Measurements from ENCODE around the gene GALNT18.

GALNT18 gene

GRCh38 chr11:11441091-11441490, 180.7 kb downstream of the GALNT18 start:
- H3K36me3 ChIP-seq, result no peaks in the 10 kb centered on the region
- no peak overlapping the region for H3K4me3 ChIP-seq (ENCODE audit: low read depth, low read length)
- no peaks in the 10 kb centered on the region for H3K27me3 ChIP-seq
- H3K9me3 ChIP-seq, result no peaks in the 10 kb centered on the region
- no peak for TF ChIP-seq CTCF (IDR thresholded peaks at IDR 0.05; ENCODE audit: low read depth, low read length)
- H3K4me1 ChIP-seq, result no peaks in the 10 kb centered on the region
- DNase-seq, result no peak

- no peaks in the 10 kb centered on the region for H3K4me1 ChIP-seq
- no peak overlapping the region for H3K4me3 ChIP-seq (ENCODE audit: low read depth, low read length)
- H3K27me3 ChIP-seq, result no peaks in the 10 kb centered on the region
- no peaks in the 10 kb centered on the region for H3K9me3 ChIP-seq
- DNase-seq, result no peak
- TF ChIP-seq CTCF (IDR thresholded peaks at IDR 0.05; ENCODE audit: low read depth, low read length), result no peak
- H3K36me3 ChIP-seq, result no peaks in the 10 kb centered on the region
Measured at GRCh38 chr11:11440144-11440543, 181.7 kb downstream of the GALNT18 start.

GRCh38 chr11:11439591-11439990, 182.2 kb downstream of the GALNT18 start:
- H3K4me3 ChIP-seq (ENCODE audit: low read depth, low read length), result no peak overlapping the region
- no peaks in the 10 kb centered on the region for H3K9me3 ChIP-seq
- no peaks in the 10 kb centered on the region for H3K36me3 ChIP-seq
- H3K4me1 ChIP-seq, result no peaks in the 10 kb centered on the region
- no peak for DNase-seq
- no peaks in the 10 kb centered on the region for H3K27me3 ChIP-seq
- no peak for TF ChIP-seq CTCF (IDR thresholded peaks at IDR 0.05; ENCODE audit: low read depth, low read length)

- TF ChIP-seq CTCF (IDR thresholded peaks at IDR 0.05; ENCODE audit: low read depth, low read length), result no peak
- H3K9me3 ChIP-seq, result no peaks in the 10 kb centered on the region
- DNase-seq, result no peak
- no peaks in the 10 kb centered on the region for H3K4me1 ChIP-seq
- H3K27me3 ChIP-seq, result no peaks in the 10 kb centered on the region
- no peak overlapping the region for H3K4me3 ChIP-seq (ENCODE audit: low read depth, low read length)
- no peaks in the 10 kb centered on the region for H3K36me3 ChIP-seq
Measured at GRCh38 chr11:11436715-11437313, 185.0 kb downstream of the GALNT18 start.

- Histone ChIP-seq H3K4me1 (no peaks in the 10 kb centered on the region), H3K27me3 (no peaks in the 10 kb centered on the region), H3K9me3 (no peaks in the 10 kb centered on the region), H3K4me3 (ENCODE audit: low read depth, low read length) (no peak overlapping the region), H3K36me3 (no peaks in the 10 kb centered on the region)
- TF ChIP-seq CTCF (IDR thresholded peaks at IDR 0.05; ENCODE audit: low read depth, low read length), result no peak
- DNase-seq, result no peak
Measured at GRCh38 chr11:11435635-11436034, 186.2 kb downstream of the GALNT18 start.

- Histone ChIP-seq H3K27me3 (no peaks in the 10 kb centered on the region), H3K9me3 (no peaks in the 10 kb centered on the region), H3K4me1 (no peaks in the 10 kb centered on the region), H3K36me3 (no peaks in the 10 kb centered on the region), H3K4me3 (ENCODE audit: low read depth, low read length) (no peak overlapping the region)
- no peak for TF ChIP-seq CTCF (IDR thresholded peaks at IDR 0.05; ENCODE audit: low read depth, low read length)
- no peak for DNase-seq
Measured at GRCh38 chr11:11433960-11434359, 187.8 kb downstream of the GALNT18 start.
